K562 (cell line): Measurements from ENCODE around the gene MIB2. TPM values are rescaled to one million over a fixed set of nuclear protein-coding genes. Genes with fewer than 3 reads are reported as not detected.

Experiments used
- CBFA2T3 ChIP-seq: fragments of 450-650 bp; IDR thresholded peaks from 2 replicates; pipeline ENCODE4 v1.6.1; 2017
- CBX1 ChIP-seq: sonication (generic); IDR thresholded peaks from 2 replicates; pipeline ENCODE4 v1.6.1; 2016; ENCODE audit warnings: antibody characterized with exemption, low read depth, mild to moderate bottlenecking
- CEBPB ChIP-seq: fragments of 450-650 bp; IDR thresholded peaks from 2 replicates; pipeline ENCODE4 v1.6.1; 2016; ENCODE audit warnings: missing genetic modification characterization, missing compliant biosample characterization
- CHD1 ChIP-seq: fragments of 200-600 bp; sonication (generic); IDR thresholded peaks from one replicate; pipeline ENCODE4 v1.6.1; 2012; ENCODE audit warnings: mild to moderate bottlenecking, moderate library complexity, low read length, inconsistent platforms
- CHD7 ChIP-seq: fragments of 200-600 bp; sonication (generic); IDR thresholded peaks from one replicate; pipeline ENCODE4 v1.6.1; 2012; ENCODE audit warnings: mild to moderate bottlenecking, low read depth, low read length, inconsistent platforms
- HDAC1 ChIP-seq, 2 experiments: fragments of 450-650 bp; IDR thresholded peaks; 2 replicates each; pipeline ENCODE4 v1.6.1; 2016 to 2017; ENCODE audit warnings: inconsistent platforms in 1 of 2, mild to moderate bottlenecking in 1 of 2, moderate library complexity in 1 of 2
- MNT ChIP-seq, 2 experiments: fragments of 450-650 bp; conservative IDR thresholded peaks; 2 replicates each; pipeline ENCODE4 v1.6.1; 2017; ENCODE audit warnings: mild to moderate bottlenecking in 2 of 2, moderate library complexity in 2 of 2
- SMARCA4 ChIP-seq: fragments of 450-650 bp; IDR thresholded peaks from 2 replicates; pipeline ENCODE4 v1.6.1; 2016
- SMARCA5 ChIP-seq: fragments of 450-650 bp; IDR thresholded peaks from 2 replicates; pipeline ENCODE4 v1.6.1; 2016
- SRSF9 ChIP-seq: fragments of 200-400 bp; formaldehyde crosslinking; IDR thresholded peaks from 2 replicates; pipeline ENCODE4 v1.6.1; 2017; ENCODE audit warnings: low read depth, low read length, borderline replicate concordance
- TBL1XR1 ChIP-seq, 2 experiments: IDR thresholded peaks; 2 replicates each; pipeline ENCODE4 v1.6.1; 2012; ENCODE audit warnings: improper control_type of control experiment in 2 of 2, low read length in 2 of 2, mild to moderate bottlenecking in 1 of 2
- TFAM ChIP-seq: fragments of 250-450 bp; sonication (Bioruptor Pico); conservative IDR thresholded peaks from 2 replicates; pipeline ENCODE4 v1.5.0; 2021; ENCODE audit warnings: mild to moderate bottlenecking, moderate library complexity
- TRIM25 ChIP-seq: fragments of 450-650 bp; IDR thresholded peaks from 2 replicates; pipeline ENCODE4 v1.7.0; 2016; ENCODE audit warnings: borderline replicate concordance
- ZKSCAN3 ChIP-seq: fragments of 250-450 bp; sonication (Bioruptor Pico); IDR thresholded peaks from 2 replicates; pipeline ENCODE4 v1.4.0; 2020
- polyA plus RNA-seq, 8 experiments: library from polyadenylated mRNA; depleted of rRNA in 4 of 8; stranded (reverse) in 5 of 8; unstranded in 3 of 8; fragments of >200 nt; fragmentation: Nextera tagmentation in 2 of 8; fragmentation: Illumina TruSeq in 1 of 8; extraction: Ambion mirVana in 2 of 8; extraction: Trizol in 1 of 8; gene quantifications; 2 replicates each; pipeline versions ENCODE4 v1.2.1 to v1.2.3, GENCODE V29; 2011 to 2014; ENCODE audit warnings: inconsistent platforms in 1 of 8, missing spikeins in 1 of 8
- total RNA-seq, 7 experiments: library from RNA; depleted of rRNA in 6 of 7; stranded (reverse); fragments of >200 nt in 6 of 7; fragmentation: Illumina TruSeq in 2 of 7; extraction: Trizol in 2 of 7; gene quantifications; 2 replicates each; pipeline versions ENCODE4 v1.2.1 to v1.2.3, GENCODE V29; 2011 to 2021; ENCODE audit warnings: low replicate concordance in 1 of 7

MIB2 gene
- total and polyA plus RNA-seq, 9 of the 15 experiments (the other 6 are each of a cell fraction or from before 2014, with no cell fraction given) = 0.04 to 17.0 (median 4.9) TPM; not detected in 1

GRCh38 chr1:1614204-1614953, 921 bp upstream of the MIB2 start (continued):
- TF ChIP-seq TRIM25 = 0 out of 2 replicates have a peak, but pooled peaks have one; percentile 81
- TF ChIP-seq ZKSCAN3 (CRISPR knock-in tag) = no peak
- 0 out of 2 replicates have a peak, but pooled peaks have one; percentile 79 for TF ChIP-seq SMARCA5
- TF ChIP-seq SRSF9 = no peak
- TF ChIP-seq TFAM (CRISPR knock-in tag) = no peak
- TF ChIP-seq CEBPB (tag) = peak; percentile 79
- no peak for TF ChIP-seq CHD7
- no peak for TF ChIP-seq TBL1XR1 (IDR thresholded peaks at IDR 0.05; ENCODE audit: low read length in 2 of 2)
- TF ChIP-seq HDAC1 (IDR thresholded peaks at IDR 0.05) = peak in 1 of 2 experiments; percentile 12; a peak in 1 of 4 replicates
- peak; percentile 79 for TF ChIP-seq CBFA2T3
- no peak for TF ChIP-seq CBX1
- peak; percentile 82 to 84 for TF ChIP-seq MNT (conservative IDR thresholded peaks at IDR 0.05)
- TF ChIP-seq CHD1 = peak; percentile 46
- no peak for TF ChIP-seq SMARCA4
